Neural crest cell (in vitro differentiated cells): Measurements from ENCODE around the gene G6PC3. TPM values are rescaled to one million over a fixed set of nuclear protein-coding genes. Genes with fewer than 3 reads are reported as not detected.

ENCODE experiments used
- DNase-seq: peaks from one replicate; pipeline ENCODE4 v3.0.0; 2021; ENCODE audit warnings: low read depth, mixed read lengths, low spot score
- H3K27ac Mint-ChIP-seq: one replicate; pipeline ENCODE4 v1.8.0; 2021; ENCODE audit warnings: mild to moderate bottlenecking, mixed read lengths; ENCODE audit not compliant: unreplicated experiment
- H3K27me3 Mint-ChIP-seq: 2 replicates; pipeline ENCODE4 v1.8.0; 2021; ENCODE audit warnings: low read depth, mild to moderate bottlenecking, mixed read lengths
- H3K36me3 Mint-ChIP-seq: 2 replicates; pipeline ENCODE4 v1.8.0; 2021; ENCODE audit warnings: low read depth, mild to moderate bottlenecking, mixed read lengths
- H3K4me1 Mint-ChIP-seq: 2 replicates; pipeline ENCODE4 v1.8.0; 2021; ENCODE audit warnings: mixed read lengths
- H3K4me3 Mint-ChIP-seq: one replicate; pipeline ENCODE4 v1.8.0; 2021; ENCODE audit warnings: mild to moderate bottlenecking, mixed read lengths
- H3K9me3 Mint-ChIP-seq: 2 replicates; pipeline ENCODE4 v1.8.0; 2021; ENCODE audit warnings: mixed read lengths
- total RNA-seq: library from RNA; stranded (reverse); gene quantifications from 2 replicates; pipeline ENCODE4 v1.2.1, GENCODE V29; 2021
- TF ChIP-seq, protein P1 (sequence below): fragments of 200-600 bp; sonication (generic); conservative IDR thresholded peaks from 2 replicates; pipeline ENCODE4 v1.5.0; 2021; ENCODE audit warnings: antibody characterized with exemption, mild to moderate bottlenecking

G6PC3 gene
- total RNA-seq, 1 donor from 2014 or later: 81.1 TPM

DNA sequence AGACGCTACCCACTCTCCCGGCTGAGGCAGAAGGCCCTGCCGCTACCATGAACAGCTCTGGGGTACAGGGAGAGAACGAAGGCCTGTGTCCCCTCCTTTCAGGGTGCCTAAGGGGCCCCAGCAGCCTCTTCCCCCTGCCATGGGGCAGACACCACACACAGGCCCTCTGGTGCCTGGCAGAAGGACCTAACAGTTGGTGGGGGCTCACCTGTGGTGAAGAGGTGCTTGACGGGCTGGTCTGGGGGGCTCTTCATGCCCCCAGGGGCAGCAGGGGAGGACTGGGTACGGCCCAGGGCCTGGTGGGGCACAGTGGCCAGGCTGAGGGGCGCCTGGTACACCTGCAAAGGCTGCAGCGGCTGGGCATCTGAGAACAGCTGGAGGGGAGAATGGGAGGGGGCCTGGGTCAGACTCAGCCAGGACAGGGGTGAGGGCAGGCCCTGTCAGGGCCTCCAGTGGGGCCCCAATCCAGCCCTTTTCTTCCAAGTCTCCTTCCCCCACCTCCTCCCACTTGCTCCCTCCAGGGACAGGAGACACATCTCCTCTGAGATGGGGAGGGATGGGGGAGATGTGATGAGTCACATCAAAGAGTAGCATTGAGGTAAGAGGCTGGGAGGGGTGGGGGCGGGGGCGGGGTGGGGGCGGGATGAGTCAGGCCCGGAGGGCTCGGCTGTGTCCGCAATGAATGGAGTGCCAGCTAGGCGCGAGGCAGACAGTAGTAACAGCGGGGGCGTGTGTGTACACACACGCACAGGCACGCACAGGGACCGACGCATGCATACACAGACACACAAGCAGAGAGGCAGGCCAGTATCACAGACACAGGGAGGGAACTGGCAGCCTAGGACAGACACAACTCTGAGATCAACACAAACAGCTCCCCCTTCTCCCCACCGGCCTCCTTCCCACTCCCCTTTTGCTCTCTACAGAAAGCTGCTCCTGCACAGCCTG lies 16.1 kb downstream of the G6PC3 start:
- no peak for DNase-seq
- Mint-ChIP-seq H3K27me3 (no peaks in the 10 kb centered on the region), H3K36me3 (peaks cover 3% of the 10 kb centered on the region), H3K27ac (peak overlapping the region; percentile 96), H3K4me3 (peak overlapping the region; percentile 70), H3K4me1 (peaks cover 47% of the 10 kb centered on the region), H3K9me3 (no peaks in the 10 kb centered on the region)
- TF ChIP-seq, protein P1, sequence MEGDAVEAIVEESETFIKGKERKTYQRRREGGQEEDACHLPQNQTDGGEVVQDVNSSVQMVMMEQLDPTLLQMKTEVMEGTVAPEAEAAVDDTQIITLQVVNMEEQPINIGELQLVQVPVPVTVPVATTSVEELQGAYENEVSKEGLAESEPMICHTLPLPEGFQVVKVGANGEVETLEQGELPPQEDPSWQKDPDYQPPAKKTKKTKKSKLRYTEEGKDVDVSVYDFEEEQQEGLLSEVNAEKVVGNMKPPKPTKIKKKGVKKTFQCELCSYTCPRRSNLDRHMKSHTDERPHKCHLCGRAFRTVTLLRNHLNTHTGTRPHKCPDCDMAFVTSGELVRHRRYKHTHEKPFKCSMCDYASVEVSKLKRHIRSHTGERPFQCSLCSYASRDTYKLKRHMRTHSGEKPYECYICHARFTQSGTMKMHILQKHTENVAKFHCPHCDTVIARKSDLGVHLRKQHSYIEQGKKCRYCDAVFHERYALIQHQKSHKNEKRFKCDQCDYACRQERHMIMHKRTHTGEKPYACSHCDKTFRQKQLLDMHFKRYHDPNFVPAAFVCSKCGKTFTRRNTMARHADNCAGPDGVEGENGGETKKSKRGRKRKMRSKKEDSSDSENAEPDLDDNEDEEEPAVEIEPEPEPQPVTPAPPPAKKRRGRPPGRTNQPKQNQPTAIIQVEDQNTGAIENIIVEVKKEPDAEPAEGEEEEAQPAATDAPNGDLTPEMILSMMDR: no peak

DNA sequence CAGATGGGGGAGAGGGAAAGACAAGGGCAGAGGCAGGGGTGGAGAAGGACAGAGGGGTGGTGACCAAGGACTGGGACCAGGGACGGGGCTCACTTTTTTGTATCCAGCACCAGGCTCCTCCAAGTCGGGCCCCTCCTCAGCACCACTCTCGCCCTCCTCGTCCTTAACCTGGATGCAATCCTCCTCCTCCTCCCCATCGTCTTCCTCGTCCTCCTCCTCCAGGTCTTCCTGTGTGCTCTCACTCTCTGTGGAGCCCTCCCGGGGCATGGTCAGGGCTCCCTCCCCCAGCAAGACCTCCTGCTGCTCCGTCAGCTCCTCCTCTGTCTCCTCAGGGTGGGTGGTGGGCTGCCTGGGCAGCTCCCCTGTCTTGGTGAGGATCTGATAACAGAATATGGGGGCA lies 16.8 kb downstream of the G6PC3 start:
- Mint-ChIP-seq H3K4me1 (peaks cover 42% of the 10 kb centered on the region), H3K36me3 (peaks cover 3% of the 10 kb centered on the region), H3K9me3 (no peaks in the 10 kb centered on the region), H3K27ac (peak overlapping the region; percentile 96), H3K27me3 (no peaks in the 10 kb centered on the region), H3K4me3 (peak overlapping the region; percentile 70)
- DNase-seq: no peak
- TF ChIP-seq, protein P1: no peak

DNA sequence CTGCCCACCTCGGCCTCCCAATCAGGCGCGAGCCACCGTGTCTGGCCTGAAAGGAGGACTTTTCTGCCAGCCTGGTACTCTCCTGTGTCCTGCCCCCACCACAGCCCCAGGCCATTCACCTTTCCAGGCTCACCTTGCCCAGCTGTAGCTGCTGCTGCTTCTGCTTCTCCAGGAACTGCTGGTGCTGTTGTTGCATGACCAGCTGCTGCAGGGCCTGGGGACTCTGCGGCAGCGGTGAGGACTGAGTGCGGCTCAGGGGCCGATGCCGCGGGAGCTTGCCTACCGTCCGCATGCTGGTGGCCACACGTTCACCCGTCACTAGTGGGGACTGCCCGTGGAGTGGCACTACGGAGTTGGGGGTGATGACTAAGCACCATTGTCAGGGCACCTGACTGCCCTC lies 17.7 kb downstream of the G6PC3 start:
- no peak overlapping the region for H3K4me3 Mint-ChIP-seq
- H3K27me3 Mint-ChIP-seq: no peaks in the 10 kb centered on the region
- no peak overlapping the region for H3K27ac Mint-ChIP-seq
- no peaks in the 10 kb centered on the region for H3K36me3 Mint-ChIP-seq
- H3K9me3 Mint-ChIP-seq: no peaks in the 10 kb centered on the region
- DNase-seq: no peak
- H3K4me1 Mint-ChIP-seq: peaks cover 36% of the 10 kb centered on the region
- TF ChIP-seq, protein P1: no peak

DNA sequence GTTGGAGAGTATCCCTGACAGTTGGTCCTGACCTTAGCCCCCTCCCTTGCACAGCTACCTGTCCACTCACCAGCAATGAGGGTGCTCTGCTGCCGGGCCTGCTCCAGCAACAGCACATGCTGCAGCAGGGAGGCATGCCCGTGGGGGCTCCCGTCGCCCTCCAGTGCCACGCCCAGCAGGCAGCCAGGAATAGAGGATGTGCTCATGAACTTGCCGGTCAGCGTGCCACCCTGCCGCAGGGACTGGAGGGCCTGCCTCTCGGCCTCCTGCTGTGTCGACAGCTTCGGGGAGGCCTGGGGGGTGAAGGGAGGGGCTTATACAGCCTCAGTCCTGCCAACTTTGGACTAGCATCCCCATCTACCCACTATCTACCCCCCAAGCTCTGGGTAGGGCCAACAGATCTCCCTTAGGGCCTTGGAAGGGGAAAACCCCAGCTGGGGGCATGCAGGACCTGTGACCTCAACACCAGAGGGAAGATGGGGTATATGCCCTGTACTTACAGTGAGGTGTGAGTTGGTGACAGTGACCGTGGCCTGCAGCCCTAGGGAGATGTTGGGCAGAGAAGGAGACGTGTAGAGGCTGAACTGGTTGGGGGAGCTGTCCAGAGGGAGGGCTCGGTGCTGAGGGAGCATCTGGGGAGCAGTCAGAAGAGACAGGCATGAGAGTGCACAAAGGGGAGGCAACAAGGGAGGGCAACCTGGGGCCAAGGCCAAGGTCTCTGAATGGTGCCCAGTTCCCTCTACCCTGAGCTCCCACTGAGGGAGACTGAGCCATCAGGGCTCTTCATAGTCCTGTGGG lies 20.9 kb downstream of the G6PC3 start:
- DNase-seq: no peak
- TF ChIP-seq, protein P1: no peak
- Mint-ChIP-seq H3K4me1 (peaks cover 43% of the 10 kb centered on the region), H3K36me3 (no peaks in the 10 kb centered on the region), H3K27me3 (no peaks in the 10 kb centered on the region), H3K4me3 (peak overlapping the region; percentile 10), H3K9me3 (no peaks in the 10 kb centered on the region), H3K27ac (no peak overlapping the region)

DNA sequence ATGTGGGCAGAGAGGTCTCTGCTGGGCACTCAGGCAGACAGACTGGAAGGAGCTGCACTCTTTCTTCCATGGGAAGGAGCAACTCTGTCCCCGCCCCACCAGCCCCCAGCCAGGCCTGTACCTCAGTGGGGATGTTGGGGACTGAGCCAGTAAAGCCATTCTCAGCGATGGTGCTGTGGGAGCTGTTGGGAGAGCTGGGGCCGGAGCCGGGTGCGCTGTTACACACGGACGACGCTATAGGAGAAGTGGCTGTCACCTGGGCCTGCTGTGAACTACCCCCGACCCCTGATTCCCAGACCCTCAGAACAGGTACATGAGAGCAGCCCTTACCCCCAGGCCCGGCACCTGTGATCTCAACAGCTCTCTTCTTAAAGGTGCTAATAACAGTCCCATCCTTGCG lies 21.5 kb downstream of the G6PC3 start:
- Mint-ChIP-seq H3K27ac (no peak overlapping the region), H3K27me3 (no peaks in the 10 kb centered on the region), H3K9me3 (no peaks in the 10 kb centered on the region), H3K36me3 (no peaks in the 10 kb centered on the region), H3K4me1 (peaks cover 39% of the 10 kb centered on the region), H3K4me3 (peak overlapping the region; percentile 10)
- DNase-seq: no peak
- TF ChIP-seq, protein P1: no peak
